Loucy (cell line): Measurements from ENCODE around the gene CAMTA1.

Experiments
- H2AFZ ChIP-seq: fragments of 200-600 bp; sonication (generic); 2 replicates; pipeline ENCODE4 v1.6.0; 2016; ENCODE audit warnings: antibody characterized with exemption, mild to moderate bottlenecking, low read length, moderate library complexity
- H3F3A ChIP-seq: fragments of 200-600 bp; 2 replicates; pipeline ENCODE4 v1.6.0; 2016; ENCODE audit warnings: antibody characterized with exemption, low read depth, mild to moderate bottlenecking
- H3K27me3 ChIP-seq: fragments of 200-600 bp; sonication (generic); 2 replicates; pipeline ENCODE4 v1.6.1; 2014; ENCODE audit warnings: low read length, mild to moderate bottlenecking; ENCODE audit not compliant: insufficient read depth, poor library complexity, severe bottlenecking
- H3K36me3 ChIP-seq: fragments of 200-600 bp; sonication (generic); 2 replicates; pipeline ENCODE4 v1.6.1; 2016; ENCODE audit warnings: low read length; ENCODE audit not compliant: insufficient read depth
- H3K4me1 ChIP-seq: fragments of 200-600 bp; sonication (generic); 2 replicates; pipeline ENCODE4 v1.5.1; 2014; ENCODE audit warnings: low read length, mild to moderate bottlenecking; ENCODE audit not compliant: insufficient read depth, poor library complexity, severe bottlenecking
- H3K4me2 ChIP-seq: fragments of 200-600 bp; sonication (generic); 2 replicates; pipeline ENCODE4 v1.6.0; 2014; ENCODE audit warnings: antibody characterized with exemption, low read length, low read depth, mild to moderate bottlenecking; ENCODE audit not compliant: poor library complexity, severe bottlenecking
- H3K4me3 ChIP-seq: fragments of 200-600 bp; sonication (generic); 2 replicates; pipeline ENCODE4 v1.5.1; 2014; ENCODE audit warnings: low read length, mild to moderate bottlenecking, mixed read lengths; ENCODE audit not compliant: poor library complexity, severe bottlenecking
- H3K79me2 ChIP-seq: fragments of 200-600 bp; sonication (generic); 2 replicates; pipeline ENCODE4 v1.6.1; 2014; ENCODE audit warnings: low read length; ENCODE audit not compliant: insufficient read depth
- H3K9ac ChIP-seq: fragments of 200-600 bp; sonication (generic); 2 replicates; pipeline ENCODE4 v1.6.0; 2014; ENCODE audit warnings: mild to moderate bottlenecking, low read depth, low read length, moderate library complexity; ENCODE audit not compliant: poor library complexity, severe bottlenecking
- H3K9me2 ChIP-seq: fragments of 200-600 bp; sonication (generic); replicated peaks from 2 replicates; pipeline ENCODE4 v1.6.1; 2016; ENCODE audit warnings: low read depth, low read length, mixed read lengths
- H3K9me3 ChIP-seq: fragments of 200-600 bp; sonication (generic); 2 replicates; pipeline ENCODE4 v1.6.1; 2014; ENCODE audit warnings: mild to moderate bottlenecking, antibody characterized with exemption, low read length, low read depth; ENCODE audit not compliant: insufficient read depth
- H4K20me1 ChIP-seq: fragments of 200-600 bp; sonication (generic); 2 replicates; pipeline ENCODE4 v1.6.0; 2014; ENCODE audit warnings: antibody characterized with exemption, low read length, mild to moderate bottlenecking; ENCODE audit not compliant: insufficient read depth, poor library complexity, severe bottlenecking
- EZH2phosphoT487 ChIP-seq: fragments of 200-600 bp; IDR thresholded peaks from 2 replicates; pipeline ENCODE4 v1.6.1; 2018; ENCODE audit warnings: antibody characterized with exemption, mild to moderate bottlenecking, moderate library complexity, borderline replicate concordance
- TF ChIP-seq, protein P1 (sequence below): fragments of 200-600 bp; sonication (generic); conservative IDR thresholded peaks from 2 replicates; pipeline ENCODE4 v1.5.1; 2014; ENCODE audit warnings: mild to moderate bottlenecking, antibody characterized with exemption, low read length

The CAMTA1 gene

DNA sequence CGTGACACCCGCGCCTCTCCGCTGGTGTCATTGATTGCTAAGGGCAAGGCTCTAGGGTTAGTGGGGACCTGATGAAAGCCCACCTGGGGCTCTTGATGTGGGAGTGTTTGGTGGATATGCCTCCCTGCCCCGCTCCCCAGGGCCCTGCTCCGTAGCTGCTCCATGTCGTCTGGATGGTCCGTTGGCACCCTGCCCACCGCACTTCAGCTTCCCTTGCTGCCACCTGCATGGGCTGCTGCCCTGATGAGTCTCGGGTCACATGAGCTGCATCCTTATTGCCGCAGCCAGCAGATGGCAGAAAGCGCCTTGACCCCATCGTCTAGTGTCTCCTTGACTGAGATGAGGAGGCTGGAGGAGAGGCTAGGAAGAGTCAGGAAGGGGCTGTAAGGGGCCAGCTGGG lies 439.4 kb downstream of the CAMTA1 start:
- Histone ChIP-seq H2AFZ (no peak overlapping the region), H3K4me3 (no peak overlapping the region), H4K20me1 (no peaks in the 10 kb centered on the region), H3K79me2 (no peaks in the 10 kb centered on the region), H3K36me3 (no peaks in the 10 kb centered on the region), H3K4me2 (no peak overlapping the region), H3K9me3 (no peaks in the 10 kb centered on the region), H3K9ac (no peak overlapping the region), H3K4me1 (no peaks in the 10 kb centered on the region), H3K9me2 (no peaks in the 10 kb centered on the region), H3F3A (no peaks in the 10 kb centered on the region), H3K27me3 (no peaks in the 10 kb centered on the region)
- no peak for TF ChIP-seq EZH2phosphoT487
- TF ChIP-seq, protein P1, sequence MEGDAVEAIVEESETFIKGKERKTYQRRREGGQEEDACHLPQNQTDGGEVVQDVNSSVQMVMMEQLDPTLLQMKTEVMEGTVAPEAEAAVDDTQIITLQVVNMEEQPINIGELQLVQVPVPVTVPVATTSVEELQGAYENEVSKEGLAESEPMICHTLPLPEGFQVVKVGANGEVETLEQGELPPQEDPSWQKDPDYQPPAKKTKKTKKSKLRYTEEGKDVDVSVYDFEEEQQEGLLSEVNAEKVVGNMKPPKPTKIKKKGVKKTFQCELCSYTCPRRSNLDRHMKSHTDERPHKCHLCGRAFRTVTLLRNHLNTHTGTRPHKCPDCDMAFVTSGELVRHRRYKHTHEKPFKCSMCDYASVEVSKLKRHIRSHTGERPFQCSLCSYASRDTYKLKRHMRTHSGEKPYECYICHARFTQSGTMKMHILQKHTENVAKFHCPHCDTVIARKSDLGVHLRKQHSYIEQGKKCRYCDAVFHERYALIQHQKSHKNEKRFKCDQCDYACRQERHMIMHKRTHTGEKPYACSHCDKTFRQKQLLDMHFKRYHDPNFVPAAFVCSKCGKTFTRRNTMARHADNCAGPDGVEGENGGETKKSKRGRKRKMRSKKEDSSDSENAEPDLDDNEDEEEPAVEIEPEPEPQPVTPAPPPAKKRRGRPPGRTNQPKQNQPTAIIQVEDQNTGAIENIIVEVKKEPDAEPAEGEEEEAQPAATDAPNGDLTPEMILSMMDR: peak; percentile 35

DNA sequence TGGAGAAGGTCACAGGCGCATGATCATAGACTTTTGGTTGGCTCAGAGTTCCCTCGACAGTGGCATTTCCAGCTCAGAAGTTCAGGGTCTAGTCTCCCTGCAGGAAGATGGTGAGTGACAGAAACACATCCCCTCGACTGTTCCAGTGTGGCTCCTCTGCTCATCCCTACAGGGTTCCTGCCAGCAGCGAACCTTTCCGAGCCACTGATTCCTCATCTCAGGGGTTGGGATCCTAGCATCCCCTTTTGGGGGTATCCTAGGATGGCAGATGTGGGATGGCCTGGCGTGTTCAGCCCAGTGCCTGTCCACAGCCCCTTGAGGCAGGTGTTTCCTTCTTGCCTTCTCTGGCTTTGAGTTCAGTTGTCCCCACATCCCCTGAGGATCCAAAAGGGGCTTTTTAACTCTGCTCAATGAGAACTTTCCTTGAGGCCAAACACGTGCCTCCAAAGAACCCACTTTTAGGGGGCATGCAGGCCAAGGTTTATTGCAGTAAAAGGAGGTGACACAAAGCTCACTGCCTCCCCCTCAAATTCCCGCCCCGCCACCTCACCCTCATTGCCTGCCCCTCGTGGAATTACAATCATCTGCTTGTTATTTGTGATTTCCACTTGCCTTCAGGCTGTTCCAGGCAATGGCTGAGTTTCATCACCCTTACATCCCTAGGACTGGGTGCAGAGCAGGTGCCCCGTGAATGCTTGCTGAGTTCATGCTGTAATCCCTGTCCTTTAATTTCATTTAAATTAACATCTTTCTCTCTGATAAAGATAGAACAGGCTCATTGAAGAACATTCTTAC lies 440.7 kb downstream of the CAMTA1 start:
- H3F3A ChIP-seq: no peaks in the 10 kb centered on the region
- H3K36me3 ChIP-seq: no peaks in the 10 kb centered on the region
- no peak overlapping the region for H3K4me2 ChIP-seq
- H4K20me1 ChIP-seq: no peaks in the 10 kb centered on the region
- no peaks in the 10 kb centered on the region for H3K9me2 ChIP-seq
- H2AFZ ChIP-seq: no peak overlapping the region
- H3K9me3 ChIP-seq: no peaks in the 10 kb centered on the region
- no peak overlapping the region for H3K4me3 ChIP-seq
- no peak overlapping the region for H3K9ac ChIP-seq
- H3K27me3 ChIP-seq: no peaks in the 10 kb centered on the region
- H3K4me1 ChIP-seq: no peaks in the 10 kb centered on the region
- TF ChIP-seq, protein P1: no peak
- no peak for TF ChIP-seq EZH2phosphoT487
- no peaks in the 10 kb centered on the region for H3K79me2 ChIP-seq

DNA sequence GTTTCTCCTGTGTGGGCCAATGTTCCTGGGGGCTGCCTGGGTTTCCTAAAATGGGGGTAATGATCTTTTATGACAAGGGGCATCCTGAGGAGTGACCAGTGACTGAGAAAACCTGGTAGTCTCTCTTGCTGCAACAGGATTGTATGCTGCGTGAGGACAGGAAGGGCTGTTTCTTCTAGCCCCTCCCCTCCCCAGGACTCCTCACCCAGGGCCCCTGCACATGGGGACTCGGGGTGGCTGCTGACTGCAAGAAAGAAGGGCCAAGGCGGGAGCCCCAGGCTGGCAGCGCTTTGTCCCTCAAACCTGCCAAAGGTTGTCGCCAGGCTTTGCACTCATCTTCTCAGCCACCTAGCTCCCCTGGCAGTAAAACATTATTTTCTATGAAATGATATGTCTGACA lies 442.4 kb downstream of the CAMTA1 start:
- no peaks in the 10 kb centered on the region for H3K9me2 ChIP-seq
- no peaks in the 10 kb centered on the region for H4K20me1 ChIP-seq
- H3K36me3 ChIP-seq: no peaks in the 10 kb centered on the region
- no peak overlapping the region for H2AFZ ChIP-seq
- H3K4me1 ChIP-seq: no peaks in the 10 kb centered on the region
- no peaks in the 10 kb centered on the region for H3K27me3 ChIP-seq
- TF ChIP-seq, protein P1: no peak
- no peak for TF ChIP-seq EZH2phosphoT487
- H3K4me3 ChIP-seq: no peak overlapping the region
- no peaks in the 10 kb centered on the region for H3K9me3 ChIP-seq
- no peak overlapping the region for H3K4me2 ChIP-seq
- H3K79me2 ChIP-seq: no peaks in the 10 kb centered on the region
- no peak overlapping the region for H3K9ac ChIP-seq
- H3F3A ChIP-seq: no peaks in the 10 kb centered on the region
